Neuronal stem cell (in vitro differentiated cells): Measurements from ENCODE around the gene PTGS2.

ENCODE experiments used
- DNase-seq: peaks from one replicate; pipeline ENCODE4 v3.0.0-alpha.2; 2013; ENCODE audit warnings: low spot score
- H2AFZ ChIP-seq: one replicate; pipeline ENCODE4 v1.6.1; 2013; ENCODE audit warnings: mild to moderate bottlenecking, low read length, inconsistent platforms
- H2AK5ac ChIP-seq: 2 replicates; pipeline ENCODE4 v1.6.1; 2013; ENCODE audit warnings: low read depth, mild to moderate bottlenecking, inconsistent platforms, low read length, moderate library complexity, mixed read lengths
- H2BK120ac ChIP-seq: 2 replicates; pipeline ENCODE4 v1.6.1; 2013; ENCODE audit warnings: low read depth, mild to moderate bottlenecking, inconsistent platforms, low read length, moderate library complexity, mixed read lengths
- H2BK12ac ChIP-seq: one replicate; pipeline ENCODE4 v1.6.1; 2013; ENCODE audit warnings: low read length, inconsistent platforms
- H2BK15ac ChIP-seq: 2 replicates; pipeline ENCODE4 v1.6.1; 2013; ENCODE audit warnings: mild to moderate bottlenecking, low read length, inconsistent platforms, mixed read lengths
- H2BK5ac ChIP-seq: one replicate; pipeline ENCODE4 v1.6.1; 2013; ENCODE audit warnings: inconsistent platforms, mild to moderate bottlenecking, low read length, moderate library complexity
- H3K14ac ChIP-seq: one replicate; pipeline ENCODE4 v1.6.1; 2013; ENCODE audit warnings: low read length, inconsistent platforms
- H3K18ac ChIP-seq: 2 replicates; pipeline ENCODE4 v1.6.1; 2013; ENCODE audit warnings: low read length, inconsistent platforms
- H3K23ac ChIP-seq: 2 replicates; pipeline ENCODE4 v1.6.1; 2013; ENCODE audit warnings: low read depth, mild to moderate bottlenecking, mixed read lengths, low read length, inconsistent platforms; ENCODE audit not compliant: poor library complexity
- H3K27ac ChIP-seq: replicated peaks from 3 replicates; pipeline ENCODE4 v1.5.1; 2013; ENCODE audit warnings: low read length, inconsistent platforms
- H3K27me3 ChIP-seq, 3 experiments: 2 replicates each; pipeline ENCODE4 v1.6.1; 2013; ENCODE audit warnings: low read length in 3 of 3, mild to moderate bottlenecking in 2 of 3, inconsistent platforms in 1 of 3, low read depth in 1 of 3, mixed read lengths in 1 of 3, moderate library complexity in 1 of 3; ENCODE audit not compliant: control insufficient read depth in 3 of 3, insufficient read depth in 3 of 3
- H3K36me3 ChIP-seq, 2 donors: replicated peaks in 1 of 2; 2 replicates each; pipeline ENCODE4 v1.6.1; 2013; ENCODE audit warnings: low read length in 2 of 2; ENCODE audit not compliant: control insufficient read depth in 2 of 2, insufficient read depth in 2 of 2
- H3K4ac ChIP-seq: 2 replicates; pipeline ENCODE4 v1.6.1; 2013; ENCODE audit warnings: inconsistent platforms, mild to moderate bottlenecking, low read length, moderate library complexity
- H3K4me1 ChIP-seq, 2 donors: 1 replicate in 1 of 2; 2 replicates in 1 of 2; pipeline ENCODE4 v1.6.1; 2013; ENCODE audit warnings: low read length in 2 of 2, low read depth in 1 of 2; ENCODE audit not compliant: control insufficient read depth in 2 of 2, insufficient read depth in 1 of 2
- H3K4me2 ChIP-seq: one replicate; pipeline ENCODE4 v1.6.1; 2013; ENCODE audit warnings: mild to moderate bottlenecking, low read length, inconsistent platforms; ENCODE audit not compliant: insufficient read depth, poor library complexity, severe bottlenecking
- H3K4me3 ChIP-seq, 2 donors: 2 replicates each; pipeline ENCODE4 v1.5.1; 2013; ENCODE audit warnings: low read length in 2 of 2, mild to moderate bottlenecking in 2 of 2, inconsistent platforms in 1 of 2, moderate library complexity in 1 of 2
- H3K79me1 ChIP-seq: one replicate; pipeline ENCODE4 v1.6.1; 2013; ENCODE audit warnings: low read depth, mild to moderate bottlenecking, inconsistent platforms, low read length, moderate library complexity
- H3K9ac ChIP-seq: one replicate; pipeline ENCODE4 v1.6.1; 2013; ENCODE audit warnings: mild to moderate bottlenecking, low read depth, low read length, inconsistent platforms; ENCODE audit not compliant: poor library complexity
- H3K9me3 ChIP-seq, 2 donors: replicated peaks in 1 of 2; 2 replicates each; pipeline versions ENCODE3 to v1.6.1; 2013; ENCODE audit warnings: low read length in 2 of 2, mild to moderate bottlenecking in 2 of 2, inconsistent platforms in 1 of 2, low read depth in 1 of 2, mixed read lengths in 1 of 2, moderate library complexity in 1 of 2; ENCODE audit not compliant: control insufficient read depth in 2 of 2, insufficient read depth in 1 of 2
- H4K8ac ChIP-seq: one replicate; pipeline ENCODE4 v1.6.1; 2013; ENCODE audit warnings: low read depth, mild to moderate bottlenecking, inconsistent platforms, low read length, moderate library complexity
- H4K91ac ChIP-seq: one replicate; pipeline ENCODE4 v1.6.1; 2013; ENCODE audit warnings: low read length, low read depth, mild to moderate bottlenecking, inconsistent platforms; ENCODE audit not compliant: poor library complexity
- WGBS, 2 donors: extraction: QIAGEN DNeasy Blood & Tissue Kit; methylation state at CpG; one replicate each; pipeline ENCODE4 v1.1.7; 2013; ENCODE audit warnings: missing lambda C conversion rate in 2 of 2, mixed read lengths in 1 of 2; ENCODE audit not compliant: insufficient read length in 2 of 2, insufficient replicate concordance in 1 of 2; ENCODE audit errors: extremely low coverage in 2 of 2; 5-methylcytosine and 5-hydroxymethylcytosine counted together

The PTGS2 gene

DNA sequence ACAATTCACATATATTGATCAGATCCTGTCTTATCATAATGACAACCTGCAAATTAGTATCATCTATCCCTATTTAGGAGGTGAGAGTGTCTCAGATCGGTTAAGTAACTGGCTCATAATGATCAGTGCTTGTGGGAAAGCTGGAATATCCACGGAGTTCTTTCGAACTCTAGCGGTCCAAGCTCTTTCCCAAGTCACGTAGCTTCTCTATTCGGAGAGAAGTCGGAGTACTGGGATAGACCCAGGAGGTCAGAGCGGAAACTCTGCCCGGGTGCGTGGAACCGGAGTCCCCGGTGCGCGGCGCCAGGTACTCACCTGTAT is 339 bp downstream of the PTGS2 start:
- Histone ChIP-seq H3K79me1 (no peaks in the 10 kb centered on the region), H3K4ac (no peak overlapping the region), H2BK15ac (no peak overlapping the region), H3K9me3 (no peaks in the 10 kb centered on the region), H3K18ac (no peak overlapping the region), H3K14ac (no peak overlapping the region), H2BK12ac (no peak overlapping the region), H2AK5ac (no peak overlapping the region), H2AFZ (peak overlapping the region; percentile 87), H3K4me2 (peak overlapping the region; percentile 68), H3K36me3 (no peaks in the 10 kb centered on the region), H4K8ac (no peak overlapping the region), H3K27me3 (peaks cover 0 to 50% (median 12%) of the 10 kb centered on the region in 3 experiments), H4K91ac (no peak overlapping the region), H3K23ac (no peak overlapping the region), H3K4me3 (peak overlapping the region in 1 of 2 donors; percentile 71), H2BK120ac (no peak overlapping the region), H2BK5ac (no peak overlapping the region), H3K9ac (no peak overlapping the region), H3K27ac (no peak overlapping the region), H3K4me1 (no peaks in the 10 kb centered on the region)
- no CpG with 5 or more reads among the region's 15 CpGs for WGBS, 2 donors
- DNase-seq = no peak

DNA sequence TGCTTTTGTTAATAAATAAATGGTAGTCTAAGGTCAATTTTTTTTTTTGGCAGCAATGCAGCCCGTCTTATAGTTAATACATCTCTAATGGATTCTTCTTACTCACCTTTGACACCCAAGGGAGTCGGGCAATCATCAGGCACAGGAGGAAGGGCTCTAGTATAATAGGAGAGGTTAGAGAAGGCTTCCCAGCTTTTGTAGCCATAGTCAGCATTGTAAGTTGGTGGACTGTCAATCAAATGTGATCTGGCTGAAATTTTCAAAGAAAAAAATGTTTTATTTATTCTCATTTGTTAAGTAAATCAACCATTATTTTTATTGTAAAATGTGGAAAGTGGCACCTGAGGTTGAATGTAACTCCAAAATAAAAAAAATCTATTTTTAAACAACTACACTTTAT is 2.1 kb downstream of the PTGS2 start:
- H2BK5ac ChIP-seq = no peak overlapping the region
- H3K27me3 ChIP-seq = peaks cover 0 to 44% (median 12%) of the 10 kb centered on the region in 3 experiments
- no peaks in the 10 kb centered on the region for H3K4me1 ChIP-seq
- no peak overlapping the region for H3K4ac ChIP-seq
- no peak overlapping the region for H2BK15ac ChIP-seq
- H3K23ac ChIP-seq = no peak overlapping the region
- no CpG with 5 or more reads among the region's 2 CpGs for WGBS, 2 donors
- no peak overlapping the region for H3K18ac ChIP-seq
- H3K4me3 ChIP-seq = no peak overlapping the region
- no peak overlapping the region for H4K8ac ChIP-seq
- no peaks in the 10 kb centered on the region for H3K79me1 ChIP-seq
- H2AK5ac ChIP-seq = no peak overlapping the region
- no peaks in the 10 kb centered on the region for H3K9me3 ChIP-seq
- no peak overlapping the region for H3K4me2 ChIP-seq
- no peak overlapping the region for H2BK120ac ChIP-seq
- H2AFZ ChIP-seq = no peak overlapping the region
- no peak overlapping the region for H3K14ac ChIP-seq
- H3K9ac ChIP-seq = no peak overlapping the region
- no peak for DNase-seq
- no peak overlapping the region for H4K91ac ChIP-seq
- H3K27ac ChIP-seq = no peak overlapping the region
- no peak overlapping the region for H2BK12ac ChIP-seq
- no peaks in the 10 kb centered on the region for H3K36me3 ChIP-seq

DNA sequence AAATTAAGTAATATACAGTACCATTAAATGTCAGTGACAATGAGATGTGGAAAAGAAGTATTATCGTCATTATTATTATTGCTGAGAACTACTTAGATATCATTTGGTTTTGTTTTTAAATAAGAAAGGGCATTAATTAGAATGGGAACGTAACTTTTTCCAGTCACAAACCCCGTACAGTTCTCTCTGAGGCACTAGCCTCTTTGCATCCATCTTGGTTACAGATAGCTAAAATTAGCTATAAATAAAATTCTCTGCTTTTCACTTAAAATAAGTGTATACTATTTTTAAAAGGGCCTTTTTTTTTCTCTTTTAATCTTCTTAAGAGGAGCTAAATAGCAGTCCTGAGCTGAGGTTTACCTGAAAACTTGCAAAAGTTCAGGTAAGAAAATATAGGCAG is 7.6 kb downstream of the PTGS2 start:
- Histone ChIP-seq H3K79me1 (no peaks in the 10 kb centered on the region), H2BK12ac (no peak overlapping the region), H3K14ac (no peak overlapping the region), H2BK120ac (no peak overlapping the region), H2AFZ (no peak overlapping the region), H2BK5ac (no peak overlapping the region), H3K4me3 (no peak overlapping the region), H2BK15ac (no peak overlapping the region), H3K9me3 (no peaks in the 10 kb centered on the region), H2AK5ac (no peak overlapping the region), H3K4me2 (no peak overlapping the region), H4K8ac (no peak overlapping the region), H3K27ac (no peak overlapping the region), H4K91ac (no peak overlapping the region), H3K23ac (no peak overlapping the region), H3K9ac (no peak overlapping the region), H3K27me3 (no peaks in the 10 kb centered on the region), H3K18ac (no peak overlapping the region), H3K36me3 (no peaks in the 10 kb centered on the region), H3K4ac (no peak overlapping the region), H3K4me1 (no peaks in the 10 kb centered on the region)
- WGBS, 2 donors = no CpG with 5 or more reads among the region's 3 CpGs
- no peak for DNase-seq

DNA sequence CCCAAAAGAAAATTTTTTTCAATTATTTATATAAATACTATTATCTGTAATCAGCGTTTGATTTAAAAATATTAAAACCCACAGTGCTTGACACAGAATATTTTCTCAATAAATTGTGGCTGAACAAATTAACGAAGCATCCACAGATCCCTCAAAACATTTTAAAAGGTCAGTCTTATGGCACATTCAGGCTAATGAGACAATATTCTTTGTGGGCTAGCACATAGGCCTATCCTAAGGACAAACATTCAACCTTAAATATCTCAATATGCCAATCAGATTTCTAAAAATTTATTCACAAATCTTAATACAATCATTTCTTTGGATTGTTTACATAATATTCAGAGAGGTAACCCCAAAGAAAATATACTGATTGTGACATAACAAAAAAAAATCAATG is 8.1 kb downstream of the PTGS2 start:
- WGBS, 2 donors = no CpG with 5 or more reads among the region's 2 CpGs
- Histone ChIP-seq H2BK15ac (no peak overlapping the region), H3K27ac (no peak overlapping the region), H4K91ac (no peak overlapping the region), H2AFZ (no peak overlapping the region), H4K8ac (no peak overlapping the region), H3K23ac (no peak overlapping the region), H3K27me3 (no peaks in the 10 kb centered on the region), H3K14ac (no peak overlapping the region), H3K9me3 (no peaks in the 10 kb centered on the region), H3K4me3 (no peak overlapping the region), H2BK12ac (no peak overlapping the region), H3K18ac (no peak overlapping the region), H3K9ac (no peak overlapping the region), H3K4me2 (no peak overlapping the region), H3K4ac (no peak overlapping the region), H2BK5ac (no peak overlapping the region), H3K79me1 (no peaks in the 10 kb centered on the region), H2BK120ac (no peak overlapping the region), H2AK5ac (no peak overlapping the region), H3K36me3 (no peaks in the 10 kb centered on the region), H3K4me1 (no peaks in the 10 kb centered on the region)
- no peak for DNase-seq
